Cardiac fibroblast (primary cell): ENCODE data around the gene TUBB.

Experiments used
- DNase-seq, 2 donors: peaks; one replicate each; pipeline versions ENCODE4 v3.0.0 to v3.0.0-alpha.2; 2010; ENCODE audit warnings: low read depth in 2 of 2
- H3K4me3 ChIP-seq, 2 donors: replicated peaks in 1 of 2; 1 replicate in 1 of 2; 2 replicates in 1 of 2; pipeline ENCODE4 v1.5.1; 2011; ENCODE audit warnings: low read depth in 2 of 2, low read length in 2 of 2, mild to moderate bottlenecking in 2 of 2, moderate library complexity in 1 of 2
- CTCF ChIP-seq: IDR thresholded peaks from one replicate; pipeline ENCODE4 v1.5.1; 2011; ENCODE audit warnings: low read depth, mild to moderate bottlenecking, low read length, inconsistent platforms

Gene TUBB

DNA sequence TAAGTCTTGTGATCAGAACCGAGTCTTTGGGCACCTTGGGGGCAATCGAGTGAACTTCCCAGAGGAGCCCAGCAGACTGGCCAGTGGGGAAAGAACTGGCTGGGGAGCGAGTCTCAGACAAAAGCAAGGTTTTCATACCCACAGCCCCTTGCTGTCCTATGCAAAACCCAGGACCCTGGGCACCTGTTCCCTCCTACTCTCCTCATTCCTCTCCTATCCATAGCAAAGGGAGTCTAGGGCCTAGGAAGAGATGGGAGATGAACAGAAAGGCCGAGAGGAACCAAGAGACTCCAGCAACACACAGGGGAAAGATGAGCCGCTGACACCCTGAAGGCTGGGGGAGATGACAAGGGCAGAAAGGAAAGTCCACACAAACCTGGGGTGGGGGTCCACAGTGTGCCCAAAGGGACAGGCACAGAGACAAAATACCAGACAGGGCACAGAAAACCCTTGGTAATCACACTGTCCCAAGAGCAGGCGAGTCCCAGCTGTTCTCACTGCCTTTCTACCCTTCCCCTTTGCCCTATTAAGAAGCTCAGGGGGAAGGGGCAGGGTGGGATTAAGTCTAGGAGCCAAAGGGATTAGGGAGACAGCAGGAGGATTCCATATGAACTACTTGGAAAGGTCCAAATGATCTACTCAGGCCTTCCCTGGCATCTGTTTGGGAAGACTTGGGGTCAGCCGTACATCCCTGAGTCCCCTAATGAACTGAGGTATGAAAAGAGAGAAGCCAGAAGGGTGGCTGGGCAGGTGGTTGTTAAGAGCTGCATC, 40.2 kb upstream of the TUBB start:
- no peak for TF ChIP-seq CTCF
- DNase-seq: no peak
- H3K4me3 ChIP-seq: peak overlapping the region; percentile 6 to 39

DNA sequence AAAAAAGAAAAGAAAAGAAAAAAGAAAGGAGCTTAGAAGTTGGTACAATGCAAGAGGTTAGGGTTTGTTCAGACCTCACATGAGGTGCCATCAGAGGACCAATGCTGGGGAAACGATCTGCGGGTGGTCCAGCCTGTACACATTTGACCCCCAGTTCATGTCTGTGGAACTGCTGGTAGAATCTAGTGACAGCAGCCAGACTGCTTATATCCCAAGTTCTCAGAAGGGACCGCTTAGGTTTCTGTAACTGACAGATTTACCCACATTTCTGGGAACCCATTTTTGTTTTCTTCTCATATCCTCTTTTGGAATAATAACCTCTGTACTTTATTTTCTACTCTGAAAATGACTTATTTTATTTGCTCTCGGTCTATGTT, 38.4 kb upstream of the TUBB start:
- H3K4me3 ChIP-seq: peak overlapping the region; percentile 85 to 94
- no peak for DNase-seq
- TF ChIP-seq CTCF: no peak

GRCh38 chr6:30682143-30683117, 37.7 kb upstream of the TUBB start:
- TF ChIP-seq CTCF: no peak
- peak; percentile 82 to 87 for DNase-seq
- H3K4me3 ChIP-seq: peak overlapping the region; percentile 85 to 94

- no peak for TF ChIP-seq CTCF
- H3K4me3 ChIP-seq: peak overlapping the region; percentile 85 to 94
- DNase-seq: peak in 1 of 2 donors; percentile 25
Observed at GRCh38 chr6:30683183-30683979, 36.8 kb upstream of the TUBB start.

DNA sequence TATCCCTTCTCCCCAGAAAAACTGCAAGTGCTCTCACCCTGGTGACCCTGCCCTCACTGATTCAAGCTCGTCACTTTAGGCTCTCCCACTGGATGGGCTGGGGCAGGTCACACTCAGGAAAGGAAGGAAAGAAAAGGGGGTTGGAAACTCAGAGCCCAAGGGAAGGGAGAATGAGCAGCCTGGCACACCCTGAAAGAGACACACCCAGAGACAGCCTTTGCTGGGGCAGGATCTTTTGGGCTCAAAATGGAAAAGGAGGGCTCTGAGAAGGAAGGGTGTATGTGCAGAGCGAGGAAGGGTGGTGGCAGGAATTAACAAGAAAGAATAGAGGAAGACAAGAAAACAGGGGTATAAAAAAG, 36.2 kb upstream of the TUBB start:
- H3K4me3 ChIP-seq: peak overlapping the region; percentile 85 to 94
- no peak for TF ChIP-seq CTCF
- DNase-seq: no peak

GRCh38 chr6:30684386-30685156, 35.6 kb upstream of the TUBB start:
- TF ChIP-seq CTCF: no peak
- DNase-seq: peak; percentile 47 to 62
- H3K4me3 ChIP-seq: peak overlapping the region; percentile 85 to 94
